ENCODE results near the gene LMBR1.

LMBR1 gene

DNA sequence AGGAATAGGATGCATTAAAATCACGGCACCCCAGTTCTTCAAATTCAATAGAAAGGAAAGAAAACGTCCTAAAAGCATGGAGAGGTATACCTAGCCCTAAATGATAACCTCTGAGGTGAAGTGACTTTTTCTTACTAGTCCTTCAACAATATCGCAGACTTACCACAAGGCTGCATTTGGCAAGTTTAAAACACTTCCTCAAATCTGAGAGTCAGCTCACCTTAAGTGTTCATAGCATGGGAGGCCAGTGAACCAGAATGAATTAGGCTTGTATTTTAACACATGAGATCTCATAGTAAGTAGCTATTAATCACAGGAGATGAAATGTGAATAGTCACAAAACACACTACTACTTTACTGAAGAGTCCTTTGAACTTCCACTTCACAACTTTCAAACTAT, 128.2 kb downstream of the LMBR1 start:
- Histone ChIP-seq H3K9me3 (no peaks in the 10 kb centered on the region), H3K36me3 (peaks cover 0 to 12% (median 8%) of the 10 kb centered on the region in 3 donors), H3K4me3 (no peak overlapping the region), H3K4me1 (no peaks in the 10 kb centered on the region), H3K27me3 (no peaks in the 10 kb centered on the region), H3K27ac (no peak overlapping the region)
- TF ChIP-seq, protein P1, sequence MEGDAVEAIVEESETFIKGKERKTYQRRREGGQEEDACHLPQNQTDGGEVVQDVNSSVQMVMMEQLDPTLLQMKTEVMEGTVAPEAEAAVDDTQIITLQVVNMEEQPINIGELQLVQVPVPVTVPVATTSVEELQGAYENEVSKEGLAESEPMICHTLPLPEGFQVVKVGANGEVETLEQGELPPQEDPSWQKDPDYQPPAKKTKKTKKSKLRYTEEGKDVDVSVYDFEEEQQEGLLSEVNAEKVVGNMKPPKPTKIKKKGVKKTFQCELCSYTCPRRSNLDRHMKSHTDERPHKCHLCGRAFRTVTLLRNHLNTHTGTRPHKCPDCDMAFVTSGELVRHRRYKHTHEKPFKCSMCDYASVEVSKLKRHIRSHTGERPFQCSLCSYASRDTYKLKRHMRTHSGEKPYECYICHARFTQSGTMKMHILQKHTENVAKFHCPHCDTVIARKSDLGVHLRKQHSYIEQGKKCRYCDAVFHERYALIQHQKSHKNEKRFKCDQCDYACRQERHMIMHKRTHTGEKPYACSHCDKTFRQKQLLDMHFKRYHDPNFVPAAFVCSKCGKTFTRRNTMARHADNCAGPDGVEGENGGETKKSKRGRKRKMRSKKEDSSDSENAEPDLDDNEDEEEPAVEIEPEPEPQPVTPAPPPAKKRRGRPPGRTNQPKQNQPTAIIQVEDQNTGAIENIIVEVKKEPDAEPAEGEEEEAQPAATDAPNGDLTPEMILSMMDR (IDR thresholded peaks at IDR 0.05): no peak
- DNase-seq: no peak
- intact Hi-C loops (cut with DNase I; ENCODE audit: low total_unique reads): no loop called here

DNA sequence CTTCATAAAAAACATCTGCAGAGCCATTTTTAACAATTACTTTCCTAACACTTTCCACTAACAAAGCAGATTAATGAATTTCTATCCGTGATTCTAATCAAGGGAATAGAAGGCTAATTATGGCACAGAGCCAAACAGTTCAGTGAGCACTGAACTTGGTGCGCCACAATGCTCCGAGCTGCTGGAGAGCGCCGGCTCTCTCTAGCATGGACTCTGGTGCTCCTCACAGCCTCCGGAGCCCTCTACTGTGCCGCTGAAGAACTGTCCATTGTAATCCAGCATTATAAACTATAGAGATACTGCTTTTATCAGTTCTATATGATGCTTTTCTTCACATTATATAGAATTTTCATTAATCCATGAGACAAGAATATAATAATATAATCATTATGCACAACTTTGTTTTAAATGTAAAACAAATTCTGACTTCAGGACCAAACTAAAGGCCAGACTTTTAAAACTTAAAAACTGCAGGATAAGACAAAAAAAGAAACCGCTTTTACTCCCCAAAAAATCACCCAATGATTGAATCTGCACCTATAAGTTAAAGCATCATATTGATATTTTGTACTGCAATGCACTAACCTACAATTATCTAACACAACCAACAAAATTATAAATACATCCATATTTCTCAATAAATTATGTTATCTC, 128.8 kb downstream of the LMBR1 start:
- TF ChIP-seq, protein P1 (IDR thresholded peaks at IDR 0.05): peak; percentile 31 to 44
- Histone ChIP-seq H3K27ac (no peak overlapping the region), H3K4me1 (no peaks in the 10 kb centered on the region), H3K9me3 (no peaks in the 10 kb centered on the region), H3K27me3 (no peaks in the 10 kb centered on the region), H3K36me3 (peaks cover 0 to 12% (median 11%) of the 10 kb centered on the region in 3 donors), H3K4me3 (no peak overlapping the region)
- intact Hi-C loops (cut with DNase I; ENCODE audit: low total_unique reads): no loop called here
- peak in 1 of 2 donors; percentile 23 for DNase-seq

DNA sequence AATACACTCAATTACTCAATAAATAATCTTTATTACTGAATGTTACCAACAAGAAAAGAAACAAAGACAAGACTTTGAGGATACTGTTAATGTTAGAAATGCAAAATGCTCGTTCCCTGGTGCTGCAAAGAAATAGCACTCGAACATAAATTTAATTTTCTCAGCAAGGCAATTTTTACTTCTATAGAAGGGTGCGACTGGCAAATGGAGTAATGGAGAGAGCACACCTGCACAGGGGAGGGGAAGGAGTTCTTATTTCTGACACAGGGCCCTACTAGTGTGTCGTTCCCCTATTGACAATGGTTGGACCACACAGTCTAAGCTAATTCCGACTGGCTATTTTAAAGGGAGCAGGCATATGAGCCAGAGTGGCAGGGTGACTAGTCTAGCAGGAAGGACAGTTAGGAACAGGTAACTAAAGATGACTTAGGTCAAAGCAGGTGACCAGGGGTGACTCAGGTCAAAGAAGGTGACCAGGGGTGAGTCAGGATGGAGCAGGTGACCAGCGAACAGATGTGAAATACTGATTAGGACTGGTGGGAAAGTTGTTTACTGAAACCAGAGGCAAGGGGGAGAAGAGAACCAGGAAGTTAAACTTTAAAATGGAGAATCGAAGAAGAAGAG, 133.3 kb downstream of the LMBR1 start:
- TF ChIP-seq, protein P1 (IDR thresholded peaks at IDR 0.05): no peak

DNA sequence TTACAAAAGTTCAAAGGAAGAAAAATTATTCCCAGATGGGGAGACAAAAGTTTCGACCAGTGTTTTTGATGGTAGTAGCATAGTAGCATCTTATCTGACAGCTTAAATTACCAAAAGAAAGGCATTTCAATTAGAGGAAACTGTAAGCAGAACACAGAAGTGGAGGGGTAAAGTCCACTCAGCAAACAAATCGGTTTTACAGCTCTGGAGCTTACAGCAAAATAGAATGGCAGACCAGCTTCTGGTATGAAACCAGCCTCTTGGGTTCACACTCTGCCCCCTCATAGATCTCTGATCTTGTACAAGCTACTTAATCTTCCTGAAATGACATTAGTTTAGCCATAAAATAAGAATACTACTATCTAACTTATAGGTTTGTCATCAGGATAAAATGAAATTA, 133.8 kb downstream of the LMBR1 start:
- H3K9me3 ChIP-seq: no peaks in the 10 kb centered on the region
- no peaks in the 10 kb centered on the region for H3K4me1 ChIP-seq
- no peak for DNase-seq
- H3K27ac ChIP-seq: no peak overlapping the region
- no peak overlapping the region for H3K4me3 ChIP-seq
- no peaks in the 10 kb centered on the region for H3K27me3 ChIP-seq
- TF ChIP-seq, protein P1 (IDR thresholded peaks at IDR 0.05): no peak
- intact Hi-C loops (cut with DNase I; ENCODE audit: low total_unique reads): no loop called here
- H3K36me3 ChIP-seq: peaks cover 0 to 8% (median 3%) of the 10 kb centered on the region in 3 donors

More for the DNA sequence above, 133.3 kb downstream of the LMBR1 start:
- Histone ChIP-seq H3K9me3 (no peaks in the 10 kb centered on the region), H3K36me3 (peaks cover 0 to 8% (median 3%) of the 10 kb centered on the region in 3 donors), H3K4me1 (no peaks in the 10 kb centered on the region), H3K4me3 (no peak overlapping the region), H3K27me3 (no peaks in the 10 kb centered on the region), H3K27ac (no peak overlapping the region)
- intact Hi-C loops (cut with DNase I; ENCODE audit: low total_unique reads): no loop called here
- no peak for DNase-seq

DNA sequence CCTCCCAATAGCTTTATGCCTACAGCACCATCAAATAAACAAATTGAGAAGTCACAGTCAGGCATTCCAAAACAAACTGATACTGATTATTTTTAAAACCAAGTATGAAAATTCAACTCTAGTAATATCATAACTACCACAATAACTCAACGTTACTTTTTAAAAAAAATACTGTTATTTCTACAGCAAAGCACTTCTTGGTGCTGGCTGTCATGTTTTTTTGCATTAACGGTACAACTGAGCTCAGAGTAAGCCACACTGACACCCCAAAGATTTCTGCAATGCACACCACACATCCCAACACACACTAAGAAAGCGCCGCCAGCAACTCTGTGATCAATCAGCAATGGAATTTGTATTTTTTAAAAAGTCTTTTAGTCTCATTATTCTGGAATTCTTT, 138.8 kb downstream of the LMBR1 start:
- intact Hi-C loops (cut with DNase I; ENCODE audit: low total_unique reads): no loop called here
- TF ChIP-seq, protein P1 (IDR thresholded peaks at IDR 0.05): no peak
- Histone ChIP-seq H3K27me3 (no peaks in the 10 kb centered on the region), H3K4me1 (no peaks in the 10 kb centered on the region), H3K36me3 (peaks cover 0 to 7% (median 0%) of the 10 kb centered on the region in 3 donors), H3K9me3 (no peaks in the 10 kb centered on the region), H3K27ac (no peak overlapping the region), H3K4me3 (no peak overlapping the region)
- no peak for DNase-seq
